ENCODE results near the gene LSAMP.

The LSAMP gene

GRCh38 chr3:116164039-116164438 is 281.2 kb downstream of the LSAMP start:
- DNase-seq (ENCODE audit: low read depth) = no peak

- no peak for DNase-seq (ENCODE audit: low read depth)
These were observed 283.4 kb downstream of the LSAMP start for GRCh38 chr3:116161575-116162525.

GRCh38 chr3:116160594-116160993 is 284.7 kb downstream of the LSAMP start:
- no peak for DNase-seq (ENCODE audit: low read depth)

DNA sequence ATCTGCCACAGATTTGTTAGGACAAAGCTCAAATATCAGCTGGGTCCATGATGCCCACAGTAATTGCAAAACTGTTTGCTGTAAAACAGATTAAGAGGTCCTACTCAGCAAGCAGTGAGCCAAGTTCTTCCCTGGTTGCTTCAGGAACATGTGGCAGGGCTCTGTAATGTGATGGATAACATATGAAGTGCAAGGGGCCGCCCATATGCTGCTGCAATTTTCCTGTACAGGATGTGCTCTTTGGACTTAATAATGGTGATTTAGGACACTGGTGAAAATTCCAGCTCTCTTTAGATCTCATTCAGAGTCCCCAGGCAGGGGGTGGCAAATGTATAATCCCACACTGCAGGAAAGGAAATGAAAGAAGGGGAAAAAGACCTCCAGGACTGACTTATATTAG is 289.4 kb downstream of the LSAMP start:
- no peak for DNase-seq (ENCODE audit: low read depth)

GRCh38 chr3:116154389-116154788 is 290.9 kb downstream of the LSAMP start:
- no peak for DNase-seq (ENCODE audit: low read depth)

DNA sequence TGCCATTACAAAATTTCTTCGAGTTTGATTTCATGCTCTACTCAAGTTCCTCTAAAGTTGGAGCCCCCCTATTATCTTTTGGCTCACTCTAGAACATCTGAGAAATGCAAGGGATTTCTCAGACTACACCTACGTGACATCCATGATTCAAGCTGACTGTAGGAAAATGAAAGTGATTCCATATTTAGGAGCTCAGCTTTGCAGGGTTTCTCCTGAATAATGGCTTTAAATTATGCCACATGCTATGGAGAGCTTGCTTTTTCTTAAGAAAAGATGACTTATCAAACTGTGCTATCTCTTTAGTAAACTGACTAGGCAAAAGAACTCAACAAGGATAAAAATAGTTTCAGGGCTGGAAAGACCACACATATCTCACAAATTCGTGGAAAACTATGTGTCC is 292.1 kb downstream of the LSAMP start:
- DNase-seq (ENCODE audit: low read depth) = no peak

DNA sequence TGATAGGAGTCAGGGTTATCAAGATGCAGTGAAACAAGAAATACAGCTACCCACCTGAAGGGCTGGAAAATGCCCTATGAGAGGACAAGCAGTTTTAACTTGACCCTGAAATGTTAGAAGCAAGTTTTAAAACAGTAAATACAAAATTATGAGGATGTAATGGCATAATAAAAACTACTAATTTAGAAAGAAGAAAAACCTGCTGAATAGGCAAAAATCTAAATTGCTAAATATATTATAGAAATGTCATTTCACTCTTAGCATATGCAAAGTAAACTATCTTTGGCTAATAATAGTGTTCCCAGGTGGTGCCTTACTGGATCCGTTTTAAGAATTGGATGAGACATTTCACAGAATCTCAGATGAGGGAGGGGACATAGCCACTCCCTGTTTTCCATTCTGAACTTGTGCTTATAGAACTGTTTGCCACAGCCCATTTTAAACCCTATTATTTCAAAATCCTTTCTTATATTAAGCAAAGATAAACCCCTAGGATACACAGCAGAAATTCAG is 294.6 kb downstream of the LSAMP start:
- no peak for DNase-seq (ENCODE audit: low read depth)

DNA sequence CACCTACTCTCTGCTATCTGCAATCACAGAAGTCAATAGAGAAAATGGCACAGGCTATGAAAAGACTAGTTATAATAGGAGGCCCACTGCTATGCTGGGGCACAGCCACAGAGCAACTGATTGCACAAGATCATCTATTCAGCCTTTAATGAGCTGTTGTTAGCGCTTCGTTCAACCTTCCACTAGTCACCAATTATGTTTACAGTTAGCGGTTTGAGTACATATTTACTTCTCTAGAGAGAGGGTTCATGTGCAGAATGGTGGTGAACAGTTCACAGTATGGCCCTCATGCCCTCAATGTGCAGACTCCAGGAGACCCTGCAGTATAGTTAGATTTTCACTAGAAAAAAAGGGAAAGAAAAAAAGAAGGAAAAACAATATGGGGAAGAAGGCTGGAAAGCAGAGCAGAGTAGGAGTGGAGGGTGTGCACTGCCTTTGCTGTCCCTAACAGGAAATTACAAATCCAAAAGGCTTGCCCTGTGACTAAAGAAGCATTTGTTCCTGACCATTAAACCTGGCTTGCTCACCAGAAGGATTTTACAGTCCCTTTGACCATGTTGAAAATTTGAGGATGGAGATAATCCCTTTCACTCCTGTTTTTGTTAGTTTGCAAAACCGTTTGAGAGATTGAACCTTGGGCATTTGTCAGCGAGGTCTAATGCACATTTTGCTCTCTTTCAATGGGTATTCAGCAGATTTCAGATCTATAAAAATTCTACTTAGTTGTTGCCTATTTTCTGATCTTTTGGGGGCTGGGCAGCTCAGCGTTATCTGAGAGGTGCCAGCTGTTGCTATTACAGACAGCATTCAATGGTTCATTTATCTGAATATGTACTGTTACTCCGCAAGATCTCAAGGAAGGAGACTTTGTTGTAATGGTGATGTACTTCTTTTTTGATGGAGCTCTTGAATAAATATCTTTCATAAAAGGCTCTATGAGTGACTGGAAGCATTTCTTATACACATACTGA is 296.1 kb downstream of the LSAMP start:
- no peak for DNase-seq (ENCODE audit: low read depth)

GRCh38 chr3:116145613-116146012 is 299.7 kb downstream of the LSAMP start:
- no peak for DNase-seq (ENCODE audit: low read depth)

GRCh38 chr3:116141724-116142123 is 303.6 kb downstream of the LSAMP start:
- no peak for DNase-seq (ENCODE audit: low read depth)

GRCh38 chr3:116140100-116140689 is 305.1 kb downstream of the LSAMP start:
- DNase-seq (ENCODE audit: low read depth) = no peak

DNA sequence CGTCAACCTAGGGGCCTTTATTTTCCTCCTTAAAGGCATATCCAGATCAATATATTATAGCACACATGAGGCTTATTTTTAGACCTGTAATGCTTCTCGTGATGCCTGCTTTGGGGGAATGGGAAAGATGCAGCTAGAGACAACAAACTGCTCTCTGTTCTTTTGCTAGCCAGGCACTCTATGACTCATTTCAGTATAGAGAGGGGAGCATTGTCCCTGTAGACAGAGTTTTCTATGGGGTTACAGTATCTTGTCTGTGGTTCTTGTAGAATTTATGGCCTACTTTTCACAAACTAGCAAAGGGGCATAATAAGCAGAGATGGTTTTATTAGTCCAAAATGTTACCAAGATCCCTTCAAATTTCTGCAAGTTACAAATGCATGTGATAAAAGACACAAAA is 305.6 kb downstream of the LSAMP start:
- DNase-seq (ENCODE audit: low read depth) = no peak

DNA sequence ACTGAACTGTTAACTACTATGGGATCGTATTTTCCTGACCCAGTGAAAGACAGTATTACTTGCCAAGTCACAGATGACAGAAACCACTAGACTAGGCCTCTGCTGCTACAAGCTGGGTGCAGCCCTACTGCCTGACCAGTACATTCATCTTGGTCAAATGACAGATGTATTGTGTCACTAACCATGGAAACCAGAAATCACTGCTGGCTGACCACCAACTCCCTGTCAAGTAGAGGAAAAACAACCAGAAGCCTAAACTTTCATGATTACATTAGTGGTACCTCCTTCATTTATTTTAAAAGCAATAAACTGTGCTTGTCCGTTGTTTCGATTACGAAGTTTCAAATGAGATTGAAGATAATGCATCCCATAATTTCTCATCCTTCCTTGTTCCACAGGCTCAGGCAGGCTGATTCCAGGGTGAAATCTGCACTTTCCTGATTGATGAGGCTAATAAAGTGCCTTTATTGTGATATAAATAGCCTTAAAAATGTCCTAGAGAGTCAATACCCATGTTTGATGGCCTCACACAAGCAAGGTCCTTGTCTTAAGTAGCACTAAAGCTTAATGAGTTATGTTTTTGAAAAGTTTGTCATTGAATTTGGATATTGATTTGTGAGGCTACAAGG is 309.7 kb downstream of the LSAMP start:
- no peak for DNase-seq (ENCODE audit: low read depth)

DNA sequence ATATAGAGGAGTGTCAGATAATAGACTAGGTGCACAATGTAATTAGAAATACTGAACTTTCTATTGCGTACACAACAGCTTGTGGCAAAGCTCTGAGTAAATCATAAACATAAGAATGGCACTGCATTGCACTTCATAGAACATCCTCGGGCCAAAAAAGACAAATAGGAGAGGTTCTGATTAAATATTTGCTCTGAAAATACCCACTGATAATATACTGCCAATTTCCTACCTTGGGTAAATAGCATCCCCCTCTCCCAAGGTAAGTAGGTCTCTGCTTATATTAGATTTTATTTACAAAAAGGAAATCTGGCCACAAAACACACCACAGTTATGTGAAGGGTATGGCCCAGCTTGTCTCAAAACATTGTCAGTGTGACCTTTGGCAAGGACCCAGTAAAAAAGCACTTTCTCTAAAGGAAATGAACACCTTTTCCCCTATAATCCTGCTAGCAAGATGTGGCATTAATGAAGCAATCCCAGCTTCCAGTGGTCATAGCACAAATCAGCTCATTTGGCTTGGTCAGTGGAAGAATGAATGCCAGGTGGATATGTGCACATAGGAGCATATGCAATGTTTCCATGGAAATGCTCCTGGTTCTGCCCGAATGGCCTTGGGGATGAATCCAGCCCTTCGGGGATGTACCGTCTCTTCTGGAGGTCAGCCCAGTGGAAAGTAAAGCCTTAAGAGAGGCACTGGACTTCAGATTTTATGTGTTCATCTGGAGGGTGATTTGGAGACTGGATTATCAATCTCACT is 315.9 kb downstream of the LSAMP start:
- DNase-seq (ENCODE audit: low read depth) = no peak

- no peak for DNase-seq (ENCODE audit: low read depth)
These were observed 317.8 kb downstream of the LSAMP start for GRCh38 chr3:116127464-116127863.

- no peak for DNase-seq (ENCODE audit: low read depth)
These were observed 321.1 kb downstream of the LSAMP start for GRCh38 chr3:116124166-116124565.

GRCh38 chr3:116118475-116119169 is 326.7 kb downstream of the LSAMP start:
- DNase-seq (ENCODE audit: low read depth) = no peak

DNA sequence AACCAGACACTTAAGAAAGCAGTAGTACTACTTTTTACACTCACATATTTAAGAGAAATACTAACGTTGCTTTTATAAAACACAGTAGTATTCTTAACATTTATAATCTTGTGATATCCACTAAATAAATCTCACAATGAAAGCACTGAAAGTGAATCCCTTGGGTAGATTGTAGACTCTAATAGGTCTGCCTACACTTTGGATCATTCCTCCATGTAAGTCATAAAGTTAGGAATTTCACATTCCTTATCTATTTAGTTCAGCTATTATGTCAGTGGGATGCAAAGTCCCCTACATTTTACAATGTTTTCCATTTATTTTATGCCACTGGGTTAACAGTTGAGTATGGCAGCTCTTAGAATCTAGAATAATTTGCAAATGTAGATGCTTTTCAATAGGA is 330.7 kb downstream of the LSAMP start:
- no peak for DNase-seq (ENCODE audit: low read depth)

DNA sequence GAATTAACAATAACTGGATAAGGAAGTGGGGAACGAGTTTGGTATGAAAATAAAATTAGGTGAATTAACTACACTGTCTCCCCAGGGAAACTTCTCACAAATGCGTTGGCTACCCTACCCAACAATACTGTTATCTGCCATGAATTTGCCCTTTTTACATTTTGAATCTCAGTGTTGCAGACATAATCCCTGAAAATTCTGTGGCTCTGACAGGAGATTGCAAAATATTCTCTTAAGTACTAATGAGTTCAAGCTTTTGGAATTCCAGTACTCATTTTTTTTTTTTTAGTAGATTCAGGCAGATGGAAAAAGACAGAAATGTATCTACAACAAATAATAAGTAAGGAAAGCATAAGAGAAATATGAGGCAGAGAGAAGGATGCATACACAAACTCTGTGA is 332.6 kb downstream of the LSAMP start:
- DNase-seq (ENCODE audit: low read depth) = no peak

DNA sequence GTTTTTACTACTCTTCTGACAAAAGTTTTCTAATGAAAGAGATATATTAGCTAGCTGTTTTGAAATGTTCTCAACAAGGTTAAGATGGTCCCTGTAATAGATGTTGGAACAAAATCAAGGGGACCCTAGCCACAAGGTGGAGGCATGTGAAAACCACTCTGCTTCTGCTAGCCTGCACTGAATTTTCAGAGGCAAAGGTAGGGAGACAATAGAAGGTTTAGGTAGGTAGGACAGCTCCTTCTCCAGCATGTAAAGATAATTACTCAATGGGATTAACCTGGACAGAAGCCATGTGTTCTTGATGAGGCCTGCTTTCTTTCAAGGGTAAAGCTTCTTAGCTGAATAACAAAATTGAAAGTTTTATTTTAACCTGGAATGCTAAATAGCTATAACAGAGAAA is 333.5 kb downstream of the LSAMP start:
- DNase-seq (ENCODE audit: low read depth) = no peak
